HS-27A (cell line): ENCODE measurements around the gene BMF.
"Not testable (repeated sequence)": the region's sequence is repeated elsewhere in the genome, so short reads cannot be mapped to it uniquely, and the experiment has no call there.

Experiments
- DNase-seq: peaks from one replicate; pipeline ENCODE4 v3.0.0-alpha.2; 2012; ENCODE audit warnings: low read depth, missing footprints

BMF gene

DNA sequence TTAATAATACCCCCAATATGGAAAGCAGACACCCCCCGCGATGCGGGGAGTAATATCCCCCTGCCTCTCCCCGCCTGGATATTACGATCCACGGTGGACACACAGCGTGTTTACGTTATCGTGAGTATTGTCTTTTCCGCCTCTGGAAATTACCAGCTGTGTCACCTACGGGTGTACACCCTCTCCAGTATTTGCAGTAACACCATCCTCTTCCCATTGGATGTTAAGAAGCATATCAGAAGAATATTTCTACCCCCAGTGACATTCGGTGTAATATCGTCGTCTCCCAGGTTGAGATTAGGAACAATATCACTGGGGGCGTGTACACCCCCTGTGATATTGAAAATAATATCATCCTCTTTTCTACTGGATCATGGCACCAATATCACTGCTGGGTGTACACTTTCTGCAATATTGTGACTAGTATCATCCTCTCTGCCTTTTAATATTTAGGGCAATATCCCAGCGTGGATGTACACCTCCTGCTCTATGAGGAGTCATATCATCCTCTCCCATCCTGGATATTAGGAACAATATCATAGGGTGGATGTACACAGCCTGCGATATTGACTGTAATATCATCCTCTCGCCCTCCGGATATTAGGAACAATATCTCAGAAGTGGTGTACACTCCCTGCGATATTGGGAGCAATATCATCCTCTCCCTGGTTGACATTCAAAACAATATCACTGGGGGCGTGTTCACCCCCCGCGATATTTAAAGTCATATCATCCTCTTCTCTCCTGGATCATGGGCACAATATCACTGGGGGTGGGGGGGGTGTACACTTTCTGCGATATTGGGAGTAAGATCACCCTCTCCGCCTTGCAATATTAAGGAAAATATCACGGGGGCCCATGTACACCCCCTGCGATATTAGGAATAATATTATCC is 20.3 kb upstream of the BMF start:
- no peak for DNase-seq

DNA sequence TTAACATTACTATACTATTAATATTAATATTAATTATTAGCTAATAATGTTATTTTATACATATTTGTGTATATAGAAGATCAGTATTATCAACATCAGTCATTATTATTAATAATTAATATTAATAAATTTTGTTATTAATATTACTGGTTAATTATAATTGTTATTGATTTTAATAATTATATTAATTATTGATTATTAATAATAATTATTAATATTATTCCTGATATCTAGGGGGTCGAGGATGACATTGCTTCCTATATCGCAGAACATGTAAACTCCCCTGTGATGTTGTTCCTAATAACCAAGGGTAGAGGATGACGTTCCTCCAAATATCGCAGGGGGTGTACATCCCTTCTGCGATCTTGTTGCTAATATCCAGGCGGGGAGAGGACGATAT is 17.3 kb upstream of the BMF start:
- no peak for DNase-seq

DNA sequence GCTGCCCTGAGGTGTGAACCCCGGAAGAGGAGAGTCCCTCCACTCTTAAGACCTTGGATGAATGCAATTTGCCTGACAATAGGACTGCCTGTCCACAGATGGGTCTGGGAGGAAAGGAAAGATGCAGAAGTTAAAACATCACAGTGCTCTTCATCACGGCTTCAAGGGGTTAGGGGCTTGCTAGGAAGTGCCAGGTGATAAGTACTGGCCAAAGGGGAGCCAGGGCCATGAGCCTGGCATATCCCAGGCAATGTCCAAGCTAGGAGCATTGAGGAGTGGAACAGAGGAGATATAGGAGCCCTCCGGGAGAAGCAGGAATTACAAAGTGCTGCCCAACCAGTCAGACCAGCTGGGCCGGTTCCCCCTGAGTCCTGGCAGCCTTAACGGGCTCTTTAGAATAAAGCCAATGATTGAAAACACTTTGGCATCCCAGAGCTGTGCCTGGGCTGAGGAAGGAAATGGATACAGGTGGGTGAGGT is 16.2 kb upstream of the BMF start:
- not testable (repeated sequence) for DNase-seq

DNA sequence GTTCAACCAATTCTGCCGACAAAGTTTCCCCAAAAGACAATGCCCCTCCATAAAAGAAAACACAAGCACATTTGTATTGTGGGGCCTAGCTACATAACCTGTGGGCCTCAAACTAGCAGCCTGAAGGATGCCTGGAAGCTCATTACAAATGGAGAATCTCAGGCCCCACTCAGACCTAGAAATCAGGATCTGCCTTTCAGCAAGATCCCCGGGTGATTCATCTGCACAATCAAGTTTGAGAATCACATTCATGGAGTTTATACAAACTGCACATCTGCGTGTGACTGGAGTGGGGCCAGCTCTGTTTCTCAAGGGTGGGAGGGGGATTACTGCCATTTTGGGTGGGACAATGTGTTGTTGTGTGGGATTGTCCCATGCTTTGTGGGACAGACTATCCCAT is 15.7 kb upstream of the BMF start:
- DNase-seq = not testable (repeated sequence)

DNA sequence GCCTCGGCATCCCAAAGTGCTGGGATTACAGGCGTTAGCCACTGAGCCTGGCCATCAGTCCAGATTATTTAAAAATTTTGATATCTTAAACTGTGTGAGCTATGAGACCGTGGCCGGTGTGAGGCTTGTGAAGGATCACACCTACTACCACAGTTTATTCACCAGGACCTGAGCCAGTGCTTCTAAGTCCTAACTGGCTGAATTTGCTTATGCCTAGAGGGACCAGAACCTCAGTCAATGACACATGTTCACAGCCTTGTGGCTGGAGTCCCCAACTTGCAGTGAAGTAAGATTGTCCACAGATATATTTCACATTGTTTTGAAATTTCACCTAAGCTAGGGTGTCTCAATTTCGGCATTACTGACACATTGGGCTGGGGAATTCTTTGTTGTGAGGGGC is 15.2 kb upstream of the BMF start:
- DNase-seq = not testable (repeated sequence)

DNA sequence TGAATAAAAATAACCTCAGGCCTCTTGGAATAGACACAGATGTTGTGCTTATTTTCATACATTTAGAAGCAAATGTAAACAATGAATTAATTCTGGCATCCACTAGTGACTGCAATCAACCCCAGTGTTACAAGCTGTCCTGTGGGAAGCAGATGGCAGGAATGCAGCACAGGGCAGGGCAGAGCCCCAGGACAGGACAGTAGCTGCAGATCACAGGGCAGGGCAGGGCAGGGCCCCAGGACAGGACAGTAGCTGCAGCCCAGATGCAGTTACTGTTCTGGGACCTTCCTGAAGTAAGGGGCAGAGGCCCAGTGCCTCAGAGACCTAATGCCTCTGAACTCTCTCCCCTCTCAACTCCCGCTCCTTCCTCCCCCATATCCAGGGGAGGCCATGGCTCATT is 14.3 kb upstream of the BMF start:
- not testable (repeated sequence) for DNase-seq

DNA sequence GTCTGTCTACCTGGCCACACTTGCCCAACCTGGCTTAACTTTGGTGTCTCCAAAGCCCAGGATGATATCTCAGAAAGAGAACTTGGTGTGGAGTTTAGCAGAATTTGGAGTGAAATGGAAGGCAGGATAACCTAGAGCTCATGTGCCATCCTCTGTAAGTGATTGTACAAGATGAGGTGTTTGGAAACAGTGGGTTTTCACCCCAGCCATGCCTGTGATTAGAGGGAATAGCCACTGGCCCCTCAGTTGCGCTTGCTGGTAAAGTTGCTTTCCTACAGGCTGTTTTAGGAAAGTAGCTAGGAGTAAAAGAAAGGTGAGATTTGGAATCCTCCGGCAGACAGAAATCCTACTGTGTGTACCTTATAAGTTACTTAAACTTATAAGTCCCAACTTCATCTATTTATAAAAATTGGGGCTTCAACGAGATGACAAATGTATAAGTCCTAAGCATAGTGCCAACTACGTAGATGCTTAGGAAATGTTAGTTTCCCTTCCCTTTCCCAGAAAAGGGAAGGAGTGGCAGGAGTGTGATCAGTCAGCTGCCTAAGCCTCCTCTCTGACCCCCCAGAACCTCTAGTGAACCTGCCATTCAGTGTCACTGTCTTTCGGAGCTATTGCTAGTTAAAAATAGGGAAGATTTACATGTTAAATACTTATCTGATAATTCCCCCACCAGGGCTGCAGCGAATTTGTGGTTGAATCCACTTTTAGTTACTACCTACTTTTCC is 13.4 kb upstream of the BMF start:
- DNase-seq = no peak

DNA sequence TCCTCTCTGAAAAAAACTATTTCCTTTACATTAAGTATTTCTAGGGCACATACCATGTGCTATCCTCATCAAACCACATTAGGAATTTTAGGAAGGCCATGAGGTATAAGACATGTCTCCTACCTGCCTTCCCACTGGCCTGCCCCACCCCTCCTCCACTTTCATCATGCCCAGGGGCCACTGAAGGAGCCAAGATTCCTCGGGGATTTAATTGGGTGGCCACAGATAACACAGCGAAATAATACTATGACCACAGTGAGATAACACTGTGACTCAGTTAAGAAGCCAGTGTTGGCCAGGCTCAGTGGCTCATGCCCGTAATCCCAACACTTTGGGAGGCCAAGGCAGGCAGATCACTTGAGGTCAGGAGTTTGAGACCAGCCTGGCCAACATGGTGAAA is 9.8 kb upstream of the BMF start:
- DNase-seq = no peak

DNA sequence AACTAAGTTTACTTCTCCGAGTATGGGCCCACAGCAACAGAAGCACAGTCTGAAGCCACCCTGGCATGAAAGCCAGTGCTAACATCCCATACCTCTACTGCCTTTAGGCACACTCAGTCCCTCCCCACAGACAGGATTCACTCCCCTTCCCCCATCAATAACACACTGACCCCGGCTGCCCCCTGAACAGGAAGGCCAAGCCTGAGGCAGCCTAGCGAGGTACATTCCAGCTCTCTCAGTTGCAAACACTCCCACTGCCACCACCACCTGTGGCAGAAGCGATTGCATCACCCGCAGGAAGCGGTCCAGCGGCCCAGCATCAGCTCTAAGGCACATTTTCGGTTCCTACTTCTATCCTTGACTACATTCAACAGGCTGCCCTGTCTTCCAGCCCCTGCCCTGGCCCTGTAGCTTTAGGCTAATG is 7.0 kb upstream of the BMF start:
- no peak for DNase-seq

DNA sequence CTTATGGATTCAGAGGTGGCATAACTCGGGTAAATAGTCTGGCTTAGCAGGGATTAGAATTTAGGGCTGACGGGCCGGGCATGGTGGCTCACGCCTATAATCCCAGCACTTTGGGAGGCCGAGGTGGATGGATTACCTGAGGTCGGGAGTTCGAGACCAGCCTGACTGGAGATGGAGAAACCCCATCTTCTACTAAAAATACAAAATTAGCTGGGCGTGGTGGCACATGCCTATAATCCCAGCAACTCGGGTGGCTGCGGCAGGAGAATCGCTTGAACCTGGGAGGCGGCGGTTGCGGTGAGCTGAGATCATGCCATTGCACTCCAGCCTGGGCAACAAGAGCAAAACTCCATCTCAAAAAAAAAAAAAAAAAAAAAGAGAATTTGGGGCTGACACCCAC is 6.4 kb upstream of the BMF start:
- not testable (repeated sequence) for DNase-seq

DNA sequence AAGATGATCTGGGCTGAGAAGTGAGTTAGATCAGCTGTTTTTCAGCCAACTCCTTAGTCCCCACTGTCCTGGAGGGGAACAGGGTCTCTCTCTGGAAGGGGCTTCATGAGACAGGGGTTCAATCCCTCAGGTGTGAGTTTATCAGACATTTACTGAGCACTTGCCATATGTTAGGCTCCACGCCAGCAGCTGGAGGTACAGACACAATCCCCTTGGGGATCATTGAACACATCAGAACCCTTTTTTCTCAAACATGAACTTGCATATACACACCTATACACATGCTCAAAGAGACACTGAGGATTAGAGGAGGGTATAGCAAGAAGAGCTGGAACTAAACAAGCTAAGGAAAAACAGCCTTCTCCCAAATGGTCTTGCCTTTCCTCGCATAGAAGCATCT is 5.5 kb upstream of the BMF start:
- DNase-seq = no peak

DNA sequence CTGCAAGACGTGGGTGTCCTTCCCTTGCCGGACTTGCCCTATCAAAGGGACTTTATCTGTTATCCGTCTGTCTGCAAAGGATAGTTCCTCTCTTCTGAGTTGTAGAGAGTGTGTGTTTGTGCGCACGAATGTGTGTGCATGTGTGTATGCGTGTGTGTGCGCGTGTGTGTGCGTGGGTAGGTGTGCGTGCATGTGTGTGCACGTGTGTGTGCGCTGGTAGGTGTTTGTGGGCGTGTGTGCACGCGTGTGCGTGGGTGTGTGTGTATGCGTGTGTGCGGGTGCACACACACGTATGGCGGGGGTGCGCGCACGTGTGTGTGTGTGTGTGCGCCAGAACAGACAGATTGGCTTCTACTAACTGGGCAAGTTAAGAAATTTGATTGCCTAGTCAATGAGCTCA is 4.1 kb upstream of the BMF start:
- no peak for DNase-seq

DNA sequence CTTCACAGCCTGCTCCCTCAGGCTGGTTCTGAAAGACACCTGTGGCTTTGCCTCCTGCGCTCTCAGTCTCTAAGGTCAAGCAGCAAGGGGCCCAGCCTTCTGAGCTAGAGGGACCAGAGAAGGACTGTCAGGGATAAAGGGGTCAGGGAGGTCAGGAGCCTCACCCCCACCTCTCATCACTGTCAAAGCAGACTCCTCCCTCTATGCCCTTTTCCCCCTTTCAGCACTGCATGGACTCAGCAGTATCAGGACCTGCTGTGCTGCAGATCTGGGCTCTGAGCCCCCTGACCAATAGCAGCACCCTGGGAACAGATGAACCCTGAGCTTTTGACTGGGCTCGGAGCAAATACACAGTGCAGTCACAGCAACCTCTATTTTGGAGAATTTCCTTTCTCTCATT is 3.2 kb upstream of the BMF start:
- DNase-seq = no peak

DNA sequence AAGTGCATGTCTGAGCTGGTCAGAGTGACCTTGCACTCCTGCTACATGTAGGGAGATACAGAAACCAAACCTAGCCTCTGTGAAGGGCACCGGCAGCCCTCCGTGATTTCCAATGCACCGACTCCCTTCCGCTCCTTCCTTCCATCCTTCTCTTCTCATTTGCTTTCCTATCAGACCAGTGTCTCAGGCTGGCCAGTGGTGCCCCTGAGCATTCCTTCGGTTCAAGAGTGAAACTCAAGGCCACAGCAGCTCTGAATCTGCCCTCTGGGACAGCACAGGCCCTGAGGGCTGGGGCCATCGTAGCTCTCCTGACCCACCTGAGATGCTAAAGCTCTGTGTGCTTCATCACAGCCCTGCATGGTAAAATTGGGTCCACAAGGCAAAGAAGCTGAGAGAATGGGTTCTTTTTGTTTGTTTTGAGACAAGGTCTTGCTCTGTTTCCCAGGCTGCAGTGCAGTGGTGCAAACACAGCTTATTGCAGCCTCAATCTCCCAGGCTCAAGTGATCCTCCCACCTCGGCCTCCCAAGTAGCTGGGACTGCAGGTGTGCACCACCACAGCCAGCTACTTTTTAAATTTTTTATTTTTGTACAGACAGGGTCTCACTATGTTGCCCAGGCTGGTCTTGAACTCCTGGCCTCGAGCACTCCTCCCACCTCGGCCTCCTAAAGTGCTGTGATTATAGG is 2.3 kb upstream of the BMF start:
- DNase-seq = no peak

DNA sequence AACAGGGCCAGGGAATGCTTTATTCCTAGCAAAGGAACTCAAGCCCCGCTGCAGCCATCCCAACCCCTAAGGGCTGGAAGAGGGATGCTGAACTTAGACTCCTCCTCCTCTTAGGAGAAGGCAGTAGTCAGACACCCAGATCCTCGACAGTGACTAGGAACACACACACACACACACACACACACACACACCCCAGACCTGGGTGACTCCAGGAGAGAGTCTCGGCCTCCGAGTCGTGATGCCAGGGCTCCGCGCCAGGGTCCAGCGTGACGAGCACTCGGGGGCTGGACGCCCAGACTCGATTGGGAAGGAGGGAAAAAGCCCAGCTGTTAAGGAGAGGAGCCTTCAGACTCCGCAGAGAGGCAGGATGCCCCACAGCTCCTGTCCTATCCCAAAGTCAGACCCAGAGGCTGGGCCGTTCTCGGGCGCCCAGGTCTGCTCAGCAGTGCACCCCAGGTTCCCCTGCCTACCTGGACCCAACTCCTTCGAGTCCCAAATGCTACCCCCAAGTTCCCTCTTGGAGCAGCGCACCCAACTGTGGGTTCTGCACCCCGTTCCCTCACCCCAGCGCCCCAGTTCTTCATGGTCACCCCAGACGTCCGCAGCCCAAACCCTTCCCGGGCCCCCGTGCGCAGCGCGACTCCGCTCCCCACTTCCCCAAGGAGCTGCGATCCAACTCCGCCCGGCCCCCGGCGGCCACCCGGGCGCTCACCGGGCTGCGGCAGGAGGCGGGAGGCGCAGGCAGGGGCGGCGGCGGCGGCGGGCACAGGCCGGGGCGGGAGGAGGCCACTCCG is 421 bp downstream of the BMF start:
- DNase-seq = no peak

DNA sequence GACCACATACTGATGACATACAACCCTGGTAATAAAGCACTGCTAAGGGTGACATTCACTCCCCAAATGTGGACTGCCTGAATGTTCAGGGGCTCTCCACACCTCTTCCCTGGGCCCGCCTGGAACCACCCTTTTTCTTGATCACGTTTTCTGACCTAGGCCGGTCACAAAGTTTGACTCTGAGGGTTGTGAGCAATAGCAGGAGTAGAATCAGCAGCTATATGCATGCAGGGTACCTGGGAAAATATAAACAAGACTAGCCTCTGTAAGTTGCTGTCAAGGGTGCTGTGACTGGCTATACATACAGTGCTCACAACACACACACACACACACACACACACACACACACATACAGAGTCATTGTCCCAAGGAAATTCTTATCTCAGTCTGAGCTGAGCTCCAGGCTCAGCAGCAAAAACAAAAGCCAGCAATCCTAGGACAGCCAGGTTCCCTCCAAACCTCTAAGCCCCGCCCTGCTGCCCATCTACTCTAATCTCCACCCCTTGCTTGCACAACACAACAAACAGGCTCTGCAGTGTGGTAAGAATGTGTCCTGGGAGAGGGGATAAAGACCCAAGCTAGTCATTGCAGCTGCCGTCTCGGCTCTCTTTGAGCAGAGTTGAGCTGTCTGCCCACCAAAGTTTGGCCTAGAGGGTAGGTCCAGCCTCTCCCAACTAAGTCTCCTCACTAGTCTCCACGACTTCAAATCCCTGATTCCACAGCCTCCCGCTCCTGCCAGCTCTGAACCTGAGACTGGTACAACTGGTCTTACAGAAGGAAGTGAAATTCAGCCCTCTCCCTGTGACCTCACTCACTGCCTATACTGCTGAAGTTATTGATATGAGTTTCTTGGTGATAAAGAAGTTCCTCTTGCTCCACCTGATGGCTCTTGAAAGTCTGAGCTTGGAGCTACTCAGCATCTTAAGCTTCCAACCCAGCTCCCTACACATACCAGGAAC is 2.2 kb downstream of the BMF start:
- DNase-seq = no peak

DNA sequence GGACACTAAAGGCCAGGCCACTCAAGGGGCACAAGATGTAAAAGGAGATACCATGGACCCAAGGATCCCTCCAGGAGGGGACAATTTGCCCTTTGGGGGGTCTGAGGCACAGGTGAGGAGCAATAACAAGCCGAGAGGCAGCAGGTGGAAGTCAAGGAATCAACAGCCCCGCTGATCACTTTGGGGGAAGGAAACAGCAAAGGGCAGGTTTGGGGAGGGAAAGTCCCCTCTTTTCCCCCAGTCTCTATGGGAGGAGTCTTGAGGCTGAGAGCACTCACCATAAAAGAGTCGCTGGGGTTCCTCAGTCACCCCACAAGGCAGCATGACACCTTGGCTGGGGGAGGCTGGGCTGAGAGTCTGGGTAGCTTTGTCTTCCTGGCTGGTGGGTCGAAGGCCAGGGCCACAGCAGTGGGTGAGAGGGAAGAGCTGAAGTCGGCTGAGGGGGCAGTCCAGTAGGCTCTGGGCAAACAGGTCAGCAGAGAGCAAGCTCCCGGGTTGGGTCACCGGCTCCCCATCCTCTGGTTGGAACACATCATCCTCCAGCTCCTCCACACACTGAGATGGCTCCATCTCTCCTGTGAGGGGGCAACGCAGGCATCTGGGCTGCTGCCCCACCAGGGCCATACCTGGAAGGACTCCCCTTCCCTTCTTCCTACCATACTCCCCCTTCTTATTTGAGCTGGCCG is 3.0 kb downstream of the BMF start:
- no peak for DNase-seq

DNA sequence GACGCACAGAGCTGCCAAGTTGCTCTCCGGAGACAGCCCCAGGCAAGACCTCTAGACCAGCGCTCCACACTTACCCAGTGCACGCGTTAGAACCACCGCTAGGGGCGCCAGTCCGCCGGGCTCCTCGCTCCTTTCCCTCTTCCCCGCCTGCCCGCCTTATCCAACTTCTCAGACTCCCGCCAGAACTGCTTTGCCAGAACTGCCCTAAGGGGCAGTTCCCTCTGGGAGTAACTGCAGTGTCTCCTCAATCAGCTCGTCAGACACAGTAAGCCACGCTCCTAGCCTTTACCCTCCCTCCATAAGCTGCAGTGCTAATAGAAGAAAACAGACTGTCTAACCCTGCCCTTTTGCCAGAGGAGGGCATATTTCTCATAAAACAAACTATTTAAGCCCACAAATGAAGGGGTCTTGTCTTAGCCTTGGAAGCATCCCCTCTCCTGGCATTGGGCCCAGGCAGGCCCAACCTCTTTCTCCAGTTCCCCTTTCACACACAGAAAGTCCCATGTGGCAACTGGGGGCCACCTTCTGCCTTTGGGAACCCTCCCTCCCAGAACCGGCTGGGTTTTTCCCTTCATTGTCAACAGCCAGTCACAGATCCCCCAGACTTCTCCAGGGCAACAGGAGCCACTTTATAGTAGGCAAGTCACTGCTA is 3.7 kb downstream of the BMF start:
- peak; percentile 64 for DNase-seq

DNA sequence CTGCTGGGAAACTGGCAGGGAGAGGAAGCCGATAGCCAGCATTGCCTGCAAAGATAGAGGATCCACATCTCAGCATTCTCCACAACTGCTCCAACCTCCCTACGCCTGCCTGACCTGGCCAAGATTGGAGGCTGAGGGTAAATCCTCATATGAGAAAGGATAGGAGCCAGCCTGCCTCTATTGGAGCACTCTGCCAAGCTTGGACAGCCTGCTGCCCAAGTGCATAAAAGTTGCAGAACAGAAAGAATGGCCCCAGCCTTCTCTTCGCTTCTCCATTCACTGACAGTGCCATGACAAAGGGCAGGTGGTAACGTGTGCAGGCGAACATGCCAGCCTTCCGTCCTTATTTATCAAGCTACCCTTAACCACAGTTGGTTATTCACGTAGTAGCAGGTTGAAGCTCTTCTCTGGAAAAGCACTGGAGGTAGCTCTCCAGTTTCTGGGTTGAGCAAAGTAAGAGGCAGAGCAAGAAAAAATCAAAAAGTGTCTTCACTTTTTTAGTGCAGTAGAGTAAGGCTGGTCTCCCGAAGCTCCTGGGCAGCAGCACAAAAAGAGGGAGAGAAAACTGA is 4.3 kb downstream of the BMF start:
- no peak for DNase-seq
